Gastroesophageal sphincter (tissue), 4 donors: ENCODE data around the gene HEBP1. TPM values are rescaled to one million over a fixed set of nuclear protein-coding genes. Genes with fewer than 3 reads are reported as not detected.

Experiments
- ATAC-seq: fragments of 150-250 bp; one replicate; pipeline ENCODE4 v1.9.1; 2016; ENCODE audit warnings: mild to moderate bottlenecking, moderate library complexity
- H3K27ac ChIP-seq, 4 donors: fragments of 200-600 bp; sonication (generic) in 3 of 4; 1 replicate in 3 of 4; 2 replicates in 1 of 4; pipeline ENCODE4 v1.5.1; 2016 to 2019
- H3K27me3 ChIP-seq: fragments of 200-600 bp; sonication (generic); one replicate; pipeline ENCODE4 v1.5.1; 2019
- H3K36me3 ChIP-seq, 2 donors: fragments of 200-600 bp; sonication (generic); one replicate each; pipeline ENCODE4 v1.5.1; 2019; ENCODE audit warnings: control low read depth in 1 of 2
- H3K4me1 ChIP-seq, 3 donors: fragments of 200-600 bp; sonication (generic); 1 replicate in 2 of 3; 2 replicates in 1 of 3; pipeline ENCODE4 v1.5.1; 2016 to 2019; ENCODE audit warnings: control low read depth in 2 of 3
- H3K4me3 ChIP-seq, 2 donors: fragments of 200-600 bp; sonication (generic); one replicate each; pipeline ENCODE4 v1.5.1; 2019; ENCODE audit warnings: mild to moderate bottlenecking in 1 of 2, moderate library complexity in 1 of 2
- H3K9me3 ChIP-seq, 3 donors: fragments of 200-600 bp; sonication (generic); one replicate each; pipeline ENCODE4 v1.5.1; 2017 to 2019; ENCODE audit warnings: control low read depth in 2 of 3
- EP300 ChIP-seq: sonication (generic); formaldehyde crosslinking; IDR thresholded peaks from one replicate; pipeline ENCODE4 v1.6.1; 2017; ENCODE audit warnings: antibody characterized with exemption, mild to moderate bottlenecking
- POLR2A ChIP-seq, 2 donors: fragments of 450-650 bp; IDR thresholded peaks; one replicate each; pipeline ENCODE4 v1.6.1; 2017; ENCODE audit warnings: antibody characterized with exemption in 2 of 2, mild to moderate bottlenecking in 2 of 2, moderate library complexity in 1 of 2
- POLR2AphosphoS5 ChIP-seq: sonication (generic); formaldehyde crosslinking; IDR thresholded peaks from one replicate; pipeline ENCODE4 v1.6.1; 2017; ENCODE audit warnings: antibody characterized with exemption
- WGBS, 2 donors: methylation state at CpG; one replicate each; pipeline ENCODE4 v1.1.5; 2018; ENCODE audit warnings: low coverage in 1 of 2; 5-methylcytosine and 5-hydroxymethylcytosine counted together
- total RNA-seq, 4 donors: library from RNA; depleted of rRNA; stranded (reverse); fragments of >200 nt; gene quantifications; one replicate each; pipeline ENCODE4 v1.1.0, GENCODE V29; 2016
- TF ChIP-seq, protein P1 (sequence below), 4 experiments: fragments of 200-600 bp in 2 of 4; fragments of 450-650 bp in 2 of 4; sonication (generic) in 1 of 4; IDR thresholded peaks; one replicate each; pipeline ENCODE4 v1.5.1; 2017 to 2019; ENCODE audit warnings: antibody characterized with exemption in 4 of 4, mild to moderate bottlenecking in 2 of 4, moderate library complexity in 2 of 4

Gene HEBP1
- total RNA-seq, 4 donors from 2014 or later = 33.8 to 47.5 (median 41.9) TPM

DNA sequence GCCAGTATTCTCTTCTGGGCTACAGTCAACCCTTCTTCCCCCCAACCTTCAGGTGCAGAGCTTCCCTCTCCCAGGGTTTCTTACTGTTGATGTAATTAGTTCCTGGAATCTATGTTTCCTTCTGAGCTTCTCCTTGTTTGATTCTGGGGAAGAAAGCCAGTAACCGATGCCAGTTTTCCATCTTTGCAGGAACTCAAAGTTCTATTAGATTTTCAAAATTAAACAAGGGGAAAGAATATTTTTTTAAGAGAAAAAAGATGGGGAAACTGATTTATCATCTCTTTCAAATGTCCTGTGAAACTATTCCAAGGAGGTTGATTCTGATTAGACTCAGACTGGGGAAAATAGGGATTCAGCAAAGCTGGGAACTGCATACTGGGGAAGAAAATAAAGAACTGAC, 26.2 kb upstream of the HEBP1 start:
- H3K4me3 ChIP-seq = no peak overlapping the region
- H3K9me3 ChIP-seq = no peaks in the 10 kb centered on the region
- no peaks in the 10 kb centered on the region for H3K36me3 ChIP-seq
- 13% methylated on average over 1 of the region's 1 CpG; no CpG with 5 or more reads in 1 of the 2 donors for WGBS, 2 donors
- peaks cover 0 to 19% (median 4%) of the 10 kb centered on the region in 3 donors for H3K4me1 ChIP-seq
- H3K27ac ChIP-seq = peak overlapping the region in 3 of 4 donors; percentile 35 to 52 (median 40)
- peak; percentile 14 for TF ChIP-seq POLR2AphosphoS5
- TF ChIP-seq, protein P1, sequence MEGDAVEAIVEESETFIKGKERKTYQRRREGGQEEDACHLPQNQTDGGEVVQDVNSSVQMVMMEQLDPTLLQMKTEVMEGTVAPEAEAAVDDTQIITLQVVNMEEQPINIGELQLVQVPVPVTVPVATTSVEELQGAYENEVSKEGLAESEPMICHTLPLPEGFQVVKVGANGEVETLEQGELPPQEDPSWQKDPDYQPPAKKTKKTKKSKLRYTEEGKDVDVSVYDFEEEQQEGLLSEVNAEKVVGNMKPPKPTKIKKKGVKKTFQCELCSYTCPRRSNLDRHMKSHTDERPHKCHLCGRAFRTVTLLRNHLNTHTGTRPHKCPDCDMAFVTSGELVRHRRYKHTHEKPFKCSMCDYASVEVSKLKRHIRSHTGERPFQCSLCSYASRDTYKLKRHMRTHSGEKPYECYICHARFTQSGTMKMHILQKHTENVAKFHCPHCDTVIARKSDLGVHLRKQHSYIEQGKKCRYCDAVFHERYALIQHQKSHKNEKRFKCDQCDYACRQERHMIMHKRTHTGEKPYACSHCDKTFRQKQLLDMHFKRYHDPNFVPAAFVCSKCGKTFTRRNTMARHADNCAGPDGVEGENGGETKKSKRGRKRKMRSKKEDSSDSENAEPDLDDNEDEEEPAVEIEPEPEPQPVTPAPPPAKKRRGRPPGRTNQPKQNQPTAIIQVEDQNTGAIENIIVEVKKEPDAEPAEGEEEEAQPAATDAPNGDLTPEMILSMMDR (IDR thresholded peaks at IDR 0.05) = no peak
- peak; percentile 32 for ATAC-seq
- no peaks in the 10 kb centered on the region for H3K27me3 ChIP-seq

DNA sequence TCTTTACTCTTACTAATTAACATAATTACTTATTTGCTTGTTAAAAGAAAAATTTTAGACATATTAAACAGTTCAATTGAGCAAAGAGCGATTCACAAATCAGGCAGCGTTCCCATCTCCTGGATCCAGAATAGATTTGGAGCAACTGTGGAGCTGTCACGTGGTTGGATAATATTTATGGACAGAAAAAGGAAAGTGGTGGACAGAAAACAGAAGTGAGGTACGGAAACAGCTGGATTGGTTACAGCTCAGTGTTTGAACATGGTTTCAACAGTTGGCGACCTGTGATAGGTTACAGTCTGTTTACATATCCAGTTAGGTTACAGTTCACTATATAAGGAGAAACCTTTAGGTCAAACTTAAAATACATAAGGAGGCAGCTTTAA, 24.5 kb upstream of the HEBP1 start:
- TF ChIP-seq, protein P1 (IDR thresholded peaks at IDR 0.05) = no peak
- TF ChIP-seq EP300 (no peak), POLR2A (IDR thresholded peaks at IDR 0.05) (no peak), POLR2AphosphoS5 (no peak)
- 60 to 69% methylated on average over 4 to 5 of the region's 5 CpGs for WGBS, 2 donors
- Histone ChIP-seq H3K36me3 (no peaks in the 10 kb centered on the region), H3K4me1 (peaks cover 0 to 19% (median 4%) of the 10 kb centered on the region in 3 donors), H3K4me3 (no peak overlapping the region), H3K9me3 (no peaks in the 10 kb centered on the region), H3K27me3 (peaks cover 4% of the 10 kb centered on the region), H3K27ac (peak overlapping the region in 1 of 4 donors; percentile 6)
- ATAC-seq = peak; percentile 23

DNA sequence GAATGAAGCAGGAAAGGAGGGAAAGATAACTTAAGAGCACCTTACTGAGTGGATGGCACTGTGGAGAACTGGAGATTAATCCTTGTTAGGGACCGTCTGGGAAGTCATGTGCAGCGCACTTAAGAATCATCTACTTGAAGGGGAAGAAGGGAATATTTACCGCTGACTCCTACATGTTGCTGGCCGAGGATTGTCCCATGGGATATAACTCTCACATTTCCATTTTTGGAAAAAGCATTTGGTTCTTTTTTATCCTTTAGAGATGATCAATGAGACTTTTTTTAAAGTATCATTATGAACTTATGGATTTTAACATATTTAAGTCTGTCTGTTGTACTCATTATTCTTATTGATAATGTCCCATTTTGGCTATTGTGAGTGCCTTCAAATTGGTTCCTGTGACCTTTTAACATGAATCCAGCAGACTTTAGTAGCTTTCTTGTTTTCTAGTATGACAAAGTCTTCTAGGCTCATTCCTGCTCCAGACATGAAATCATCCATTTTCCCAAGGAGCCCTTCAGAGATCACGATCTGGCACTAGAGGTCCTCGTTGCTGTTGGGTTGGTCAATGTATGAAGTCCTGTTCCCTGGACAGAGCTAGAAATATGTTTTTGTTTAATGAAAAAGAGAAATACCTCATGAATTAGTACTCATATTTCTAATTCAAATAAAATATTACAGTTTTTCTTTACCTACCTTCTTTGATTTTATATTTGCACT, 23.9 kb upstream of the HEBP1 start:
- ATAC-seq = peak; percentile 83
- TF ChIP-seq, protein P1 (IDR thresholded peaks at IDR 0.05) = peak in 2 of 4 experiments; percentile 21 to 36
- no peak for TF ChIP-seq POLR2A (IDR thresholded peaks at IDR 0.05)
- Histone ChIP-seq H3K4me1 (peaks cover 0 to 19% (median 4%) of the 10 kb centered on the region in 3 donors), H3K27ac (peak overlapping the region in 1 of 4 donors; percentile 6), H3K36me3 (no peaks in the 10 kb centered on the region), H3K9me3 (no peaks in the 10 kb centered on the region), H3K27me3 (peaks cover 4% of the 10 kb centered on the region), H3K4me3 (no peak overlapping the region)
- WGBS, 2 donors = 54 to 72% methylated on average over 6 of the region's 6 CpGs

DNA sequence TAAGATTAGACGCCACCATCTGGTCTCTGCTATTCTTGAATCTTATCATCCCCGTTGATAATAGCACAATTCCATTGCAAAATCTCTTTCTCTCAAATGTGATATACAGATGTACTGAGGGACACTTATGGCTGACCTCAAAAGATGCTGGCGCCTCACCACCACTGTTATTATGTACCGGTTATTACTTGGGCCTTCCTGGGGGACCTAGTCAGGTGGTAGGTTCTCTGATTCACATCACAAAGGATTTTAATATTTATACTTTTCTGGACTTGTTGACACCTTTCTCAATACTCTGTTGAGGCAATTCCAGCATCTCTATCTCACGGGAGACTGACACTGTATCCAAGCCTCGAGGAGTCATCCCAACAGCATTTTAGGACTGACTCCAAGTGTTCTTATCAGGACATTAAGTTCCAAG, 22.8 kb upstream of the HEBP1 start:
- TF ChIP-seq, protein P1 (IDR thresholded peaks at IDR 0.05) = no peak
- TF ChIP-seq EP300 = no peak
- no peak for TF ChIP-seq POLR2A (IDR thresholded peaks at IDR 0.05)
- TF ChIP-seq POLR2AphosphoS5 = no peak
- Histone ChIP-seq H3K4me1 (peaks cover 0 to 19% (median 4%) of the 10 kb centered on the region in 3 donors), H3K9me3 (no peaks in the 10 kb centered on the region), H3K27ac (no peak overlapping the region), H3K27me3 (peaks cover 4% of the 10 kb centered on the region), H3K4me3 (no peak overlapping the region), H3K36me3 (no peaks in the 10 kb centered on the region)
- 80 to 86% methylated on average over 6 of the region's 6 CpGs for WGBS, 2 donors
- no peak for ATAC-seq

DNA sequence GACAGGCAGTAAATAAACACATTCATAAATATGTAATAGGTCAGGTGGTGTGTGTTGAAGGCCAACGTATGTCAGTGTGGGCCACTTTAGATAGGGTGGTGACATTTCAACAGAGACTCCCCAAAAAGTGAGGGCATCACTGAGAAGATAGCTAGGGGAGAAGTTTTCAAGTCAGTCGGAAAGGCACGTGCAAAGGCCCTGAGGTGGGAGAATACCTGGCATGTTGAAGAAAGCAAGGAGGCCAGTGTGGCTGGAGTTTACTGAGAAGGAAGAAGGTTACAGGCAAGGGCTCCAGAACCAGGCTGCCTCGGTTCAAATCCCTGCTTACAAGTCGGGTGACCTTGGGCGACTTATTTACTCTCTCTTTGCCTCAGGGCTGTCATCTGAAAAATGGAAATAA, 11.0 kb upstream of the HEBP1 start:
- Histone ChIP-seq H3K27me3 (no peaks in the 10 kb centered on the region), H3K27ac (no peak overlapping the region), H3K4me1 (no peaks in the 10 kb centered on the region), H3K9me3 (no peaks in the 10 kb centered on the region), H3K4me3 (no peak overlapping the region), H3K36me3 (no peaks in the 10 kb centered on the region)
- no peak for ATAC-seq
- WGBS, 2 donors = 85 to 97% methylated on average over 4 to 6 of the region's 6 CpGs
- TF ChIP-seq EP300 (no peak), POLR2A (IDR thresholded peaks at IDR 0.05) (no peak), POLR2AphosphoS5 (no peak)
- TF ChIP-seq, protein P1 (IDR thresholded peaks at IDR 0.05) = no peak
